Dermis microvascular lymphatic vessel endothelial cell (primary cell): Measurements from ENCODE around the gene MCTP2. TPM values are rescaled to one million over a fixed set of nuclear protein-coding genes. Genes with fewer than 3 reads are reported as not detected.

Experiments used
- DNase-seq, 2 donors: peaks; one replicate each; pipeline versions ENCODE4 v3.0.0 to v3.0.0-alpha.2; 2010; ENCODE audit warnings: low read depth in 2 of 2
- total RNA-seq: library from RNA; depleted of rRNA; stranded (reverse); fragments of >200 nt; gene quantifications from 2 replicates; pipeline ENCODE4 v1.2.1, GENCODE V29; 2014

MCTP2 gene
- total RNA-seq, 1 donor from 2014 or later, result 6.8 TPM

- no peak for DNase-seq
These were observed 30.8 kb downstream of the MCTP2 start for GRCh38 chr15:94262201-94262600.

- no peak for DNase-seq
These were observed 32.2 kb downstream of the MCTP2 start for GRCh38 chr15:94263341-94264273.

- DNase-seq, result no peak
These were observed 33.6 kb downstream of the MCTP2 start for GRCh38 chr15:94265009-94265408.

- no peak for DNase-seq
These were observed 34.6 kb downstream of the MCTP2 start for GRCh38 chr15:94265982-94266381.

- DNase-seq, result no peak
These were observed 35.4 kb downstream of the MCTP2 start for GRCh38 chr15:94266789-94267188.

GRCh38 chr15:94269954-94270353 lies 38.6 kb downstream of the MCTP2 start:
- DNase-seq, result no peak

- no peak for DNase-seq
These were observed 39.2 kb downstream of the MCTP2 start for GRCh38 chr15:94270570-94270969.

GRCh38 chr15:94272251-94272898 lies 41.0 kb downstream of the MCTP2 start:
- no peak for DNase-seq

GRCh38 chr15:94273826-94274225 lies 42.5 kb downstream of the MCTP2 start:
- DNase-seq, result no peak

- DNase-seq, result no peak
These were observed 43.4 kb downstream of the MCTP2 start for GRCh38 chr15:94274745-94275144.

- DNase-seq, result no peak
These were observed 46.1 kb downstream of the MCTP2 start for GRCh38 chr15:94277485-94277884.

- no peak for DNase-seq
These were observed 48.4 kb downstream of the MCTP2 start for GRCh38 chr15:94279736-94280135.

GRCh38 chr15:94280301-94280700 lies 48.9 kb downstream of the MCTP2 start:
- no peak for DNase-seq

- DNase-seq, result no peak
These were observed 51.2 kb downstream of the MCTP2 start for GRCh38 chr15:94282269-94283250.

GRCh38 chr15:94286583-94286982 lies 55.2 kb downstream of the MCTP2 start:
- DNase-seq, result no peak

GRCh38 chr15:94287794-94288246 lies 56.5 kb downstream of the MCTP2 start:
- no peak for DNase-seq

- DNase-seq, result no peak
These were observed 59.4 kb downstream of the MCTP2 start for GRCh38 chr15:94290730-94291129.

GRCh38 chr15:94293411-94294402 lies 62.3 kb downstream of the MCTP2 start:
- DNase-seq, result no peak

- no peak for DNase-seq
These were observed 63.2 kb downstream of the MCTP2 start for GRCh38 chr15:94294556-94294955.

- no peak for DNase-seq
These were observed 63.9 kb downstream of the MCTP2 start for GRCh38 chr15:94295275-94295674.
